Measurements from ENCODE around the gene ANAPC1.

Gene ANAPC1

DNA sequence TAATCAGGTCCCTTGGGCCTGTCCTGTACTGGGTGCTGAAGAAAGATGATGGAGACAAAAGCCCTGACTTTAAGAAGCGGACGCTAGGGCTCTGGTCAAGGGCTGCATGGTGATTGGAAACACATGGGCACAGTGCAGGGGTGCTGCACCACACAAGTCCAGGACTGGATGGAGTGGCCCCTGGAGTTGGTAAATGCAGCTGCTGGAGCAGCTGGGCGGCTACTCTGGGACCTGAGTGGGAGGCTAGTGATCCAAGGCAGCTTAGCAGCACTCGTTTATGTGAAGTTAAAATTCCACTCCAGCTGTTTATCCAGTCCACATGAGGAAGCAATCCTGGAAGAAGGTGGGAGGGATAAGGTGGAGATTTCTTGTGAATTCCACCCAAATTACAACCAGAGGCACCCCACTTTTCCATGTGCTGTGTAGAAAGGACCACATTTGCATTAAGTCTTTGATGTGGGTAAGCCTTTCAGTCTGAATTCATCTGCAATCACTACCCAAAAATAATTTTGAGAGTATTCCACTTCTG is 39.3 kb upstream of the ANAPC1 start:
- Histone ChIP-seq H3K36me3 (ENCODE audit: insufficient read depth, low read length) (no peaks in the 10 kb centered on the region), H3K79me2 (ENCODE audit: insufficient read depth, low read length) (no peaks in the 10 kb centered on the region), H3K4me2 (ENCODE audit: low read length) (no peak overlapping the region), H4K20me1 (ENCODE audit: insufficient read depth, low read length) (no peaks in the 10 kb centered on the region), H3K9me2 (ENCODE audit: low read depth, low read length) (no peaks in the 10 kb centered on the region), H3K27me3 (ENCODE audit: insufficient read depth, low read length) (no peaks in the 10 kb centered on the region; the same call in 1 of the 2 replicates), H3K4me1 (ENCODE audit: insufficient read depth, low read length, severe bottlenecking) (no peaks in the 10 kb centered on the region), H3K27ac (ENCODE audit: low read depth, low read length, poor library complexity, severe bottlenecking) (no peak overlapping the region), H3F3A (ENCODE audit: insufficient read depth, low read length) (no peaks in the 10 kb centered on the region), H2AFZ (ENCODE audit: low read length) (no peak overlapping the region), H3K9ac (ENCODE audit: low read length) (no peak overlapping the region), H3K9me3 (ENCODE audit: low read length) (no peaks in the 10 kb centered on the region), H3K4me3 (ENCODE audit: low read depth, low read length, poor library complexity, severe bottlenecking) (no peak overlapping the region)
- no peak for TF ChIP-seq EZH2 (IDR thresholded peaks at IDR 0.05; ENCODE audit: borderline replicate concordance, low read length)
- TF ChIP-seq, protein P1, sequence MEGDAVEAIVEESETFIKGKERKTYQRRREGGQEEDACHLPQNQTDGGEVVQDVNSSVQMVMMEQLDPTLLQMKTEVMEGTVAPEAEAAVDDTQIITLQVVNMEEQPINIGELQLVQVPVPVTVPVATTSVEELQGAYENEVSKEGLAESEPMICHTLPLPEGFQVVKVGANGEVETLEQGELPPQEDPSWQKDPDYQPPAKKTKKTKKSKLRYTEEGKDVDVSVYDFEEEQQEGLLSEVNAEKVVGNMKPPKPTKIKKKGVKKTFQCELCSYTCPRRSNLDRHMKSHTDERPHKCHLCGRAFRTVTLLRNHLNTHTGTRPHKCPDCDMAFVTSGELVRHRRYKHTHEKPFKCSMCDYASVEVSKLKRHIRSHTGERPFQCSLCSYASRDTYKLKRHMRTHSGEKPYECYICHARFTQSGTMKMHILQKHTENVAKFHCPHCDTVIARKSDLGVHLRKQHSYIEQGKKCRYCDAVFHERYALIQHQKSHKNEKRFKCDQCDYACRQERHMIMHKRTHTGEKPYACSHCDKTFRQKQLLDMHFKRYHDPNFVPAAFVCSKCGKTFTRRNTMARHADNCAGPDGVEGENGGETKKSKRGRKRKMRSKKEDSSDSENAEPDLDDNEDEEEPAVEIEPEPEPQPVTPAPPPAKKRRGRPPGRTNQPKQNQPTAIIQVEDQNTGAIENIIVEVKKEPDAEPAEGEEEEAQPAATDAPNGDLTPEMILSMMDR (IDR thresholded peaks at IDR 0.05; ENCODE audit: low read length) = no peak

DNA sequence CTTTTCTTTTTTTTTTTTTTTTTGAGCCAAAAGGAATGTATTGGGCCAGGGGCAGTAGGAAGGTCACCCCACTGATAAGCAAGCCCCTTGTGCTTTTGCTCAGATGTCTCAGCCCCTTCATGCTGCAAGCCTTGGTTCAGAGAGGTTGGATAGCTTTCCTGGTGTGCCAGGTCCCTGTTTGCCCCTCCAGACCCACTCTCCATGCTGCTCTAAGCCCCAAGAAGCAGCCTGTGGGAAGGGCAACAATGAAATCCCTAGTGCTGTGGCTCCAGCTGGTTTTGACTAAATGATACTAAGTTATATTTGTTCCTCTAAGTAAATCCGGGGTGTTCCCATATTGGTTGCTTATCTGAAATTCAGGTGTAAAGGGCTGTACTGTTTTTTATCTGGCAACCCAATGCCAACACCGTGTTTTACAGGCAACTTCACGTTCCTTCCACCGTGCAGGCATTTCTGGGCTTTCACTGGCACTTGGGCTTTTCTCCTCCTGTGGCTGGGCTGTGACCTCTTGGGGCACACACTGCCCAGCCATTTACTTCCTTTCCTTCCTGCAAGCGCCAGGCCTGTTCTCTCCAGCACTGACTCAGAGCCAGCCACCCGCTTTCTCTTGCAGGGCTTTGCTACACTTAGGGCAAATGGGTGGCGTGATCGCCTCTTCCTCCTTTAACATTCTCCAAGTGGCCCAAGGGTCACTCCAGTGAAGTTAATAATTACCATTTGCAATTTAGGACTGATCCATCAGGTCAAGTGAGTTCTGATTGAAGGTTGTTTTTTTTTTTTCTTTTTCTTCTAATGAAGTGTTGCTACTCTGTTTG is 36.0 kb upstream of the ANAPC1 start:
- H3K9me3 ChIP-seq (ENCODE audit: low read length) = no peaks in the 10 kb centered on the region
- H4K20me1 ChIP-seq (ENCODE audit: insufficient read depth, low read length) = no peaks in the 10 kb centered on the region
- no peaks in the 10 kb centered on the region for H3K4me1 ChIP-seq (ENCODE audit: insufficient read depth, low read length, severe bottlenecking)
- no peak overlapping the region for H3K4me3 ChIP-seq (ENCODE audit: low read depth, low read length, poor library complexity, severe bottlenecking)
- H3K27ac ChIP-seq (ENCODE audit: low read depth, low read length, poor library complexity, severe bottlenecking) = no peak overlapping the region
- no peaks in the 10 kb centered on the region for H3K9me2 ChIP-seq (ENCODE audit: low read depth, low read length)
- H3K9ac ChIP-seq (ENCODE audit: low read length) = no peak overlapping the region
- H3K4me2 ChIP-seq (ENCODE audit: low read length) = no peak overlapping the region
- no peak overlapping the region for H2AFZ ChIP-seq (ENCODE audit: low read length)
- H3K79me2 ChIP-seq (ENCODE audit: insufficient read depth, low read length) = no peaks in the 10 kb centered on the region
- H3F3A ChIP-seq (ENCODE audit: insufficient read depth, low read length) = no peaks in the 10 kb centered on the region
- no peaks in the 10 kb centered on the region; the same call in 1 of the 2 replicates for H3K27me3 ChIP-seq (ENCODE audit: insufficient read depth, low read length)
- no peaks in the 10 kb centered on the region for H3K36me3 ChIP-seq (ENCODE audit: insufficient read depth, low read length)
- TF ChIP-seq, protein P1 (IDR thresholded peaks at IDR 0.05; ENCODE audit: low read length) = no peak
- no peak for TF ChIP-seq EZH2 (IDR thresholded peaks at IDR 0.05; ENCODE audit: borderline replicate concordance, low read length)

GRCh38 chr2:111919365-111919764 is 35.4 kb upstream of the ANAPC1 start:
- H3K9me3 ChIP-seq (ENCODE audit: low read length) = no peaks in the 10 kb centered on the region
- no peak overlapping the region for H3K4me3 ChIP-seq (ENCODE audit: low read depth, low read length, poor library complexity, severe bottlenecking)
- H3K4me2 ChIP-seq (ENCODE audit: low read length) = no peak overlapping the region
- H3F3A ChIP-seq (ENCODE audit: insufficient read depth, low read length) = no peaks in the 10 kb centered on the region
- H3K36me3 ChIP-seq (ENCODE audit: insufficient read depth, low read length) = no peaks in the 10 kb centered on the region
- no peaks in the 10 kb centered on the region for H3K9me2 ChIP-seq (ENCODE audit: low read depth, low read length)
- no peak overlapping the region for H3K9ac ChIP-seq (ENCODE audit: low read length)
- no peaks in the 10 kb centered on the region for H3K79me2 ChIP-seq (ENCODE audit: insufficient read depth, low read length)
- no peaks in the 10 kb centered on the region for H3K4me1 ChIP-seq (ENCODE audit: insufficient read depth, low read length, severe bottlenecking)
- TF ChIP-seq, protein P1 (IDR thresholded peaks at IDR 0.05; ENCODE audit: low read length) = no peak
- no peak for TF ChIP-seq EZH2 (IDR thresholded peaks at IDR 0.05; ENCODE audit: borderline replicate concordance, low read length)
- no peaks in the 10 kb centered on the region for H4K20me1 ChIP-seq (ENCODE audit: insufficient read depth, low read length)
- H3K27ac ChIP-seq (ENCODE audit: low read depth, low read length, poor library complexity, severe bottlenecking) = no peak overlapping the region
- no peak overlapping the region for H2AFZ ChIP-seq (ENCODE audit: low read length)
- no peaks in the 10 kb centered on the region; the same call in 1 of the 2 replicates for H3K27me3 ChIP-seq (ENCODE audit: insufficient read depth, low read length)
